Caco-2 (cell line): ENCODE results near the gene SLITRK1. TPM values are rescaled to one million over a fixed set of nuclear protein-coding genes. Genes with fewer than 3 reads are reported as not detected.

Source experiments
- BruUV-seq: library from RNA; stranded (reverse); fragments of 400-500 nt; replicated peaks from 2 replicates; lab custom pipeline; 2021; lab: Mats Ljungman, UMichigan
- CTCF ChIA-PET: fragments of 300-600 bp; sonication (Branson Sonifier 250); formaldehyde crosslinking; loops from one replicate; lab custom pipeline; 2022; ENCODE audit warnings: antibody characterized with exemption; lab: Charles Lee
- POLR2A ChIA-PET: fragments of 300-600 bp; sonication (Branson Sonifier 250); formaldehyde crosslinking; loops from one replicate; lab custom pipeline; 2022; ENCODE audit warnings: antibody characterized with exemption; lab: Charles Lee
- DNase-seq, 2 experiments: peaks; one replicate each; pipeline versions ENCODE4 v3.0.0 to v3.0.0-alpha.2; 2020 to 2022
- H3K27me3 ChIP-seq: replicated peaks from 2 replicates; pipeline ENCODE4 v1.6.0; 2011; ENCODE audit warnings: low read length; ENCODE audit not compliant: control insufficient read depth, insufficient read depth
- H3K36me3 ChIP-seq: 2 replicates; pipeline ENCODE4 v1.5.1; 2011; ENCODE audit warnings: low read length; ENCODE audit not compliant: control insufficient read depth, insufficient read depth
- H3K4me1 ChIP-seq: fragments of 250-450 bp; sonication (Bioruptor Pico); 2 replicates; pipeline ENCODE4 v1.5.1; 2020; ENCODE audit warnings: mild to moderate bottlenecking
- H3K4me3 ChIP-seq: 2 replicates; pipeline ENCODE4 v1.5.1; 2011; ENCODE audit warnings: low read depth, mild to moderate bottlenecking, control low read depth, low read length
- H3K9me3 ChIP-seq: fragments of 250-450 bp; sonication (Bioruptor Pico); 2 replicates; pipeline ENCODE4 v1.5.1; 2020; ENCODE audit warnings: mild to moderate bottlenecking, moderate library complexity
- H3K27ac Mint-ChIP-seq: one replicate; pipeline ENCODE4 v1.8.0; 2022; ENCODE audit warnings: mixed read lengths; ENCODE audit not compliant: unreplicated experiment
- H3K27me3 Mint-ChIP-seq: one replicate; pipeline ENCODE4 v1.8.0; 2022; ENCODE audit warnings: mixed read lengths; ENCODE audit not compliant: insufficient read depth, unreplicated experiment
- H3K36me3 Mint-ChIP-seq: one replicate; pipeline ENCODE4 v1.8.0; 2022; ENCODE audit warnings: mild to moderate bottlenecking, mixed read lengths; ENCODE audit not compliant: insufficient read depth, unreplicated experiment
- H3K4me1 Mint-ChIP-seq: one replicate; pipeline ENCODE4 v1.8.0; 2022; ENCODE audit warnings: low read depth, mixed read lengths; ENCODE audit not compliant: unreplicated experiment
- H3K4me3 Mint-ChIP-seq: one replicate; pipeline ENCODE4 v1.8.0; 2022; ENCODE audit warnings: mild to moderate bottlenecking, moderate library complexity, mixed read lengths; ENCODE audit not compliant: unreplicated experiment
- H3K9me3 Mint-ChIP-seq: one replicate; pipeline ENCODE4 v1.8.0; 2022; ENCODE audit warnings: mixed read lengths; ENCODE audit not compliant: unreplicated experiment
- CTCF ChIP-seq, 2 experiments: fragments of 200-600 bp in 1 of 2; IDR thresholded peaks; 1 replicate in 1 of 2; 2 replicates in 1 of 2; pipeline versions ENCODE4 v1.5.1 to v1.8.0; 2011 to 2022; ENCODE audit warnings: antibody characterized with exemption in 1 of 2, control low read depth in 1 of 2, inconsistent platforms in 1 of 2, low read depth in 1 of 2, low read length in 1 of 2, mild to moderate bottlenecking in 1 of 2, moderate library complexity in 1 of 2; ENCODE audit not compliant: insufficient read depth in 1 of 2, severe bottlenecking in 1 of 2, unreplicated experiment in 1 of 2
- intact Hi-C: fragments of 100-400 bp; cut with micrococcal nuclease; formaldehyde crosslinking; loops from one replicate; pipeline ENCODE4 v1.10.0; 2022; ENCODE audit not compliant: unreplicated experiment
- total RNA-seq: library from RNA; stranded (reverse); gene quantifications from 2 replicates; pipeline ENCODE4 v1.2.3, GENCODE V29; 2022

SLITRK1 gene
- total RNA-seq, 1 experiment from 2014 or later: not detected

GRCh38 chr13:83867708-83868107 lies 14.6 kb downstream of the SLITRK1 start:
- Mint-ChIP-seq H3K36me3 (no peaks in the 10 kb centered on the region), H3K9me3 (no peaks in the 10 kb centered on the region), H3K4me1 (no peaks in the 10 kb centered on the region), H3K27ac (no peak overlapping the region), H3K27me3 (no peaks in the 10 kb centered on the region), H3K4me3 (no peak overlapping the region)
- no peaks in the 10 kb centered on the region for H3K4me1 ChIP-seq
- H3K4me3 ChIP-seq: no peak overlapping the region
- no peaks in the 10 kb centered on the region for H3K9me3 ChIP-seq
- H3K27me3 ChIP-seq: no peaks in the 10 kb centered on the region
- no peak for TF ChIP-seq CTCF (IDR thresholded peaks at IDR 0.05; ENCODE audit: insufficient read depth in 1 of 2, low read depth in 1 of 2, low read length in 1 of 2, severe bottlenecking in 1 of 2, unreplicated experiment in 1 of 2)
- BruUV-seq: no TSS peak
- intact Hi-C loops: no loop called here
- no peaks in the 10 kb centered on the region for H3K36me3 ChIP-seq
- DNase-seq: no peak
- ChIA-PET POLR2A (no interaction called here), CTCF (no interaction called here)

GRCh38 chr13:83865161-83866137 lies 16.8 kb downstream of the SLITRK1 start:
- no peak overlapping the region for H3K4me3 Mint-ChIP-seq
- no TSS peak for BruUV-seq
- H3K36me3 ChIP-seq: no peaks in the 10 kb centered on the region
- H3K27me3 ChIP-seq: no peaks in the 10 kb centered on the region
- H3K4me1 ChIP-seq: no peaks in the 10 kb centered on the region
- H3K4me1 Mint-ChIP-seq: no peaks in the 10 kb centered on the region
- intact Hi-C loops: no loop called here
- H3K9me3 Mint-ChIP-seq: no peaks in the 10 kb centered on the region
- no peak for TF ChIP-seq CTCF (IDR thresholded peaks at IDR 0.05; ENCODE audit: insufficient read depth in 1 of 2, low read depth in 1 of 2, low read length in 1 of 2, severe bottlenecking in 1 of 2, unreplicated experiment in 1 of 2)
- ChIA-PET CTCF (no interaction called here), POLR2A (no interaction called here)
- no peak overlapping the region for H3K4me3 ChIP-seq
- no peaks in the 10 kb centered on the region for H3K36me3 Mint-ChIP-seq
- H3K27ac Mint-ChIP-seq: no peak overlapping the region
- no peaks in the 10 kb centered on the region for H3K9me3 ChIP-seq
- DNase-seq: no peak
- H3K27me3 Mint-ChIP-seq: no peaks in the 10 kb centered on the region

DNA sequence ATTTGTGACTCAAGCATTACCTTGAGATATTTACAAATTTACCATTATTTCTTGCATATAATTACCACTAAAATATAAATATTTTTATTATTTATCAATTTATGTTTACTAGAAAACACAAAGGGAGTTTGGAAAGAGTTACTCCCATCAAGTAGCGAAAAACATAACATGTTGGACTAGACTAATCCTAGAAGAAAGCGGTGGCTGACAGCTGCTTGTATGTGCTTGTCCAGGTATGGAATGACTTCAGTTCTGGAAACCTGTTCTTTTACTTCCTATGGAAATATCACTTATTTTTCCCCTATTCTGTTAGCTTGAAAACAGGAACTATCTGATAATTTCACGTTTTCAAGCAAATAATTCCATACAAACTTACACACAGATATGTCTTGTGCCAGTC lies 28.5 kb downstream of the SLITRK1 start:
- no peak overlapping the region for H3K27ac Mint-ChIP-seq
- POLR2A ChIA-PET: no interaction called here
- Histone ChIP-seq H3K27me3 (no peaks in the 10 kb centered on the region), H3K4me3 (no peak overlapping the region), H3K4me1 (no peaks in the 10 kb centered on the region), H3K9me3 (no peaks in the 10 kb centered on the region), H3K36me3 (no peaks in the 10 kb centered on the region)
- H3K4me1 Mint-ChIP-seq: no peaks in the 10 kb centered on the region
- H3K36me3 Mint-ChIP-seq: no peaks in the 10 kb centered on the region
- CTCF ChIA-PET: no interaction called here
- no peak overlapping the region for H3K4me3 Mint-ChIP-seq
- BruUV-seq: no TSS peak
- intact Hi-C loops: no loop called here
- no peaks in the 10 kb centered on the region for H3K27me3 Mint-ChIP-seq
- TF ChIP-seq CTCF (IDR thresholded peaks at IDR 0.05; ENCODE audit: insufficient read depth in 1 of 2, low read depth in 1 of 2, low read length in 1 of 2, severe bottlenecking in 1 of 2, unreplicated experiment in 1 of 2): no peak
- H3K9me3 Mint-ChIP-seq: no peaks in the 10 kb centered on the region
- DNase-seq: no peak
